ENCODE measurements around the gene HEYL. TPM values are rescaled to one million over a fixed set of nuclear protein-coding genes. Genes with fewer than 3 reads are reported as not detected.
A peak's percentile ranks its signal among the peaks of the same experiment; 100 is the strongest.

HEYL gene
- total RNA-seq, 4 donors from 2014 or later: 0.78 to 3.3 (median 2.4) TPM

DNA sequence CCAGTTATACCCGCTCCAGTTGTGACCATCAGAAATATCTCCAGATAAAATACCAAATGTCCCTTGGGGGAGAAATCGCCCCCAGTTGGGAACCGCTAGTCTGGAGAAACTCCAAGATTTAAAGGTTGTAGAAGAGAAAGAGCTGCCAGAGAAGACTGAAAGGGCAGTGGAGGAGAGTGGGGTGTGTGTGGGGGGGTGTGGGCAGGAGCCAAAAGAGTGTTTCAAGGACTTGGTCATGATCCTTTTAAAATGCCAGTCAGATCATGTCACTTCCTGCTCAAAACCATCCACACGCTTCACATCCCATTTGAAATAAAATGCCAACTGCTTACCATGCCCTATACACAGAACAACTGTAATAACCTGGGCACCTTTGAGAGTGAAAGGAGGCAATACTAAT is 3.4 kb upstream of the HEYL start:
- TF ChIP-seq, protein P1, sequence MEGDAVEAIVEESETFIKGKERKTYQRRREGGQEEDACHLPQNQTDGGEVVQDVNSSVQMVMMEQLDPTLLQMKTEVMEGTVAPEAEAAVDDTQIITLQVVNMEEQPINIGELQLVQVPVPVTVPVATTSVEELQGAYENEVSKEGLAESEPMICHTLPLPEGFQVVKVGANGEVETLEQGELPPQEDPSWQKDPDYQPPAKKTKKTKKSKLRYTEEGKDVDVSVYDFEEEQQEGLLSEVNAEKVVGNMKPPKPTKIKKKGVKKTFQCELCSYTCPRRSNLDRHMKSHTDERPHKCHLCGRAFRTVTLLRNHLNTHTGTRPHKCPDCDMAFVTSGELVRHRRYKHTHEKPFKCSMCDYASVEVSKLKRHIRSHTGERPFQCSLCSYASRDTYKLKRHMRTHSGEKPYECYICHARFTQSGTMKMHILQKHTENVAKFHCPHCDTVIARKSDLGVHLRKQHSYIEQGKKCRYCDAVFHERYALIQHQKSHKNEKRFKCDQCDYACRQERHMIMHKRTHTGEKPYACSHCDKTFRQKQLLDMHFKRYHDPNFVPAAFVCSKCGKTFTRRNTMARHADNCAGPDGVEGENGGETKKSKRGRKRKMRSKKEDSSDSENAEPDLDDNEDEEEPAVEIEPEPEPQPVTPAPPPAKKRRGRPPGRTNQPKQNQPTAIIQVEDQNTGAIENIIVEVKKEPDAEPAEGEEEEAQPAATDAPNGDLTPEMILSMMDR (IDR thresholded peaks at IDR 0.05 in 4 of 5, conservative IDR thresholded peaks at IDR 0.05 in 1 of 5): no peak
- no peak for TF ChIP-seq POLR2A (IDR thresholded peaks at IDR 0.05)
- no peaks in the 10 kb centered on the region for H3K36me3 ChIP-seq
- intact Hi-C loops (cut with DNase I; ENCODE audit: low total_unique reads): no loop called here
- H3K4me1 ChIP-seq: peaks cover 15 to 18% of the 10 kb centered on the region in 2 donors
- H3K27ac ChIP-seq: peak overlapping the region in 2 of 4 donors; percentile 12 to 13
- DNase-seq: no peak
- no peak overlapping the region for H3K4me3 ChIP-seq
- no peak for ATAC-seq
- no peaks in the 10 kb centered on the region for H3K9me3 ChIP-seq
- H3K27me3 ChIP-seq: peaks cover 0 to 6% (median 5%) of the 10 kb centered on the region in 3 donors
- in situ Hi-C loops (cut with MboI; ENCODE audit: low sequenced_read_pairs in 4 of 4): no loop called here

GRCh38 chr1:39640861-39641260 is 1.4 kb upstream of the HEYL start:
- peaks cover 10% of the 10 kb centered on the region in 2 donors for H3K4me1 ChIP-seq
- DNase-seq (no peak), ATAC-seq (no peak)
- no peaks in the 10 kb centered on the region for H3K36me3 ChIP-seq
- H3K27me3 ChIP-seq: peaks cover 0 to 9% (median 5%) of the 10 kb centered on the region in 3 donors
- in situ Hi-C loops (cut with MboI; ENCODE audit: low sequenced_read_pairs in 4 of 4): no loop called here
- TF ChIP-seq POLR2A (IDR thresholded peaks at IDR 0.05): no peak
- TF ChIP-seq, protein P1 (IDR thresholded peaks at IDR 0.05 in 4 of 5, conservative IDR thresholded peaks at IDR 0.05 in 1 of 5): no peak
- H3K9me3 ChIP-seq: no peaks in the 10 kb centered on the region
- H3K27ac ChIP-seq: no peak overlapping the region
- intact Hi-C loops (cut with DNase I; ENCODE audit: low total_unique reads): no loop called here
- no peak overlapping the region for H3K4me3 ChIP-seq

DNA sequence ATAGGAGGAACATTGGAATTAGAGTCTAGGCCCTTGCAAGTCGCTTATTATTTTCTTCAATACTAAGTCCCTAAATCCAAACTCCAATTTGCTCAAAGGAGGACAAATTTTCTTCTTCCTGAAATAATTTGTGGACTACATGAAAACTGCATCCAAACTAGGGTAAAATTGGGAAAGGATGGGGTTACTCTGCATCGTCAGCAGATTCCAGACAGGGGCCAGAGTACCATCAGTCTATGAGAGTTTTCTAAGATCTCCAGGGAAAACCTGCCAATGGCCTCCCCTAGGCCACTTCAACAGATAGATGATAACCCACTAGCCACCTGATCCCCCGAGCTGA is 508 bp downstream of the HEYL start:
- in situ Hi-C loops (cut with MboI; ENCODE audit: low sequenced_read_pairs in 4 of 4): no loop called here
- Histone ChIP-seq H3K36me3 (no peaks in the 10 kb centered on the region), H3K27ac (peak overlapping the region; percentile 34 to 77 (median 65)), H3K4me3 (peak overlapping the region; percentile 52 to 57 (median 54)), H3K4me1 (peaks cover 10 to 16% of the 10 kb centered on the region in 2 donors), H3K9me3 (no peaks in the 10 kb centered on the region), H3K27me3 (peaks cover 0 to 9% (median 5%) of the 10 kb centered on the region in 3 donors)
- ATAC-seq: no peak
- intact Hi-C loops (cut with DNase I; ENCODE audit: low total_unique reads): no loop called here
- no peak for TF ChIP-seq POLR2A (IDR thresholded peaks at IDR 0.05)
- TF ChIP-seq, protein P1 (IDR thresholded peaks at IDR 0.05 in 4 of 5, conservative IDR thresholded peaks at IDR 0.05 in 1 of 5): no peak
- DNase-seq: no peak

- in situ Hi-C loops (cut with MboI; ENCODE audit: low sequenced_read_pairs in 4 of 4): no loop called here
- TF ChIP-seq POLR2A (IDR thresholded peaks at IDR 0.05): no peak
- TF ChIP-seq, protein P1 (IDR thresholded peaks at IDR 0.05 in 4 of 5, conservative IDR thresholded peaks at IDR 0.05 in 1 of 5): no peak
Observed at GRCh38 chr1:39637361-39637760, 2.1 kb downstream of the HEYL start.

GRCh38 chr1:39635871-39636210 is 3.6 kb downstream of the HEYL start:
- H3K27ac ChIP-seq: peak overlapping the region; percentile 61 to 75 (median 66)
- TF ChIP-seq POLR2A (IDR thresholded peaks at IDR 0.05): no peak
- TF ChIP-seq, protein P1 (IDR thresholded peaks at IDR 0.05 in 4 of 5, conservative IDR thresholded peaks at IDR 0.05 in 1 of 5): no peak
- in situ Hi-C loops (cut with MboI; ENCODE audit: low sequenced_read_pairs in 4 of 4) (no loop called here), intact Hi-C loops (cut with DNase I; ENCODE audit: low total_unique reads) (no loop called here)
- peaks cover 7 to 14% of the 10 kb centered on the region in 2 donors for H3K4me1 ChIP-seq
- ATAC-seq (no peak), DNase-seq (no peak)
- H3K36me3 ChIP-seq: no peaks in the 10 kb centered on the region
- peaks cover 0 to 9% (median 5%) of the 10 kb centered on the region in 3 donors for H3K27me3 ChIP-seq
- no peaks in the 10 kb centered on the region for H3K9me3 ChIP-seq
- peak overlapping the region in 2 of 4 donors; percentile 26 to 53 for H3K4me3 ChIP-seq

More at GRCh38 chr1:39637361-39637760, 2.1 kb downstream of the HEYL start:
- peak overlapping the region in 3 of 4 donors; percentile 7 to 53 (median 52) for H3K4me3 ChIP-seq
- intact Hi-C loops (cut with DNase I; ENCODE audit: low total_unique reads): no loop called here
- H3K27me3 ChIP-seq: peaks cover 0 to 9% (median 5%) of the 10 kb centered on the region in 3 donors
- H3K27ac ChIP-seq: peak overlapping the region; percentile 54 to 75 (median 65)
- ATAC-seq: no peak
- no peaks in the 10 kb centered on the region for H3K36me3 ChIP-seq
- H3K4me1 ChIP-seq: peaks cover 7 to 14% of the 10 kb centered on the region in 2 donors
- no peaks in the 10 kb centered on the region for H3K9me3 ChIP-seq
- no peak for DNase-seq
